Left kidney (tissue), 2 donors: Measurements from ENCODE around the gene ARID1B. TPM values are rescaled to one million over a fixed set of nuclear protein-coding genes. Genes with fewer than 3 reads are reported as not detected.
"Not testable (repeated sequence)": the region's sequence is repeated elsewhere in the genome, so short reads cannot be mapped to it uniquely, and the experiment has no call there.

Experiments
- DNase-seq: peaks from one replicate; pipeline ENCODE4 v3.0.0-alpha.2; 2013
- polyA plus RNA-seq: library from polyadenylated mRNA; unstranded; fragments of 120-200 nt; gene quantifications from one replicate; pipeline ENCODE4 v1.2.1, GENCODE V29; 2013; ENCODE audit not compliant: insufficient read length

Gene ARID1B
- polyA plus RNA-seq, 1 donor = 87.7 TPM

- no peak for DNase-seq
Observed at GRCh38 chr6:156963712-156964700, 186.8 kb downstream of the ARID1B start.

- DNase-seq = no peak
Observed at GRCh38 chr6:156967852-156968251, 190.7 kb downstream of the ARID1B start.

GRCh38 chr6:156969233-156969632, 192.1 kb downstream of the ARID1B start:
- no peak for DNase-seq

GRCh38 chr6:156970595-156971112, 193.5 kb downstream of the ARID1B start:
- DNase-seq = no peak

GRCh38 chr6:156971153-156971885, 194.1 kb downstream of the ARID1B start:
- no peak for DNase-seq

GRCh38 chr6:156972145-156972544, 195.0 kb downstream of the ARID1B start:
- DNase-seq = no peak

- DNase-seq = no peak
Observed at GRCh38 chr6:156974830-156975261, 197.7 kb downstream of the ARID1B start.

GRCh38 chr6:156975414-156975813, 198.2 kb downstream of the ARID1B start:
- DNase-seq = no peak

GRCh38 chr6:156976216-156977127, 199.3 kb downstream of the ARID1B start:
- no peak for DNase-seq

GRCh38 chr6:156977527-156978291, 200.5 kb downstream of the ARID1B start:
- DNase-seq = no peak

- DNase-seq = no peak
Observed at GRCh38 chr6:156978948-156979347, 201.8 kb downstream of the ARID1B start.

- peak; percentile 39 for DNase-seq
Observed at GRCh38 chr6:156980515-156980914, 203.3 kb downstream of the ARID1B start.

GRCh38 chr6:156980948-156981347, 203.8 kb downstream of the ARID1B start:
- DNase-seq = no peak

GRCh38 chr6:156982168-156982567, 205.0 kb downstream of the ARID1B start:
- no peak for DNase-seq

- not testable (repeated sequence) for DNase-seq
Observed at GRCh38 chr6:156982864-156983263, 205.7 kb downstream of the ARID1B start.

- no peak for DNase-seq
Observed at GRCh38 chr6:156984178-156984738, 207.1 kb downstream of the ARID1B start.

GRCh38 chr6:156985309-156985708, 208.1 kb downstream of the ARID1B start:
- DNase-seq = no peak

GRCh38 chr6:156988276-156989158, 211.3 kb downstream of the ARID1B start:
- DNase-seq = peak; percentile 30

GRCh38 chr6:156989159-156989806, 212.1 kb downstream of the ARID1B start:
- no peak for DNase-seq
